ENCODE measurements around the gene NOTCH2.
"Not testable (repeated sequence)": the region's sequence is repeated elsewhere in the genome, so short reads cannot be mapped to it uniquely, and the experiment has no call there.

NOTCH2 gene

DNA sequence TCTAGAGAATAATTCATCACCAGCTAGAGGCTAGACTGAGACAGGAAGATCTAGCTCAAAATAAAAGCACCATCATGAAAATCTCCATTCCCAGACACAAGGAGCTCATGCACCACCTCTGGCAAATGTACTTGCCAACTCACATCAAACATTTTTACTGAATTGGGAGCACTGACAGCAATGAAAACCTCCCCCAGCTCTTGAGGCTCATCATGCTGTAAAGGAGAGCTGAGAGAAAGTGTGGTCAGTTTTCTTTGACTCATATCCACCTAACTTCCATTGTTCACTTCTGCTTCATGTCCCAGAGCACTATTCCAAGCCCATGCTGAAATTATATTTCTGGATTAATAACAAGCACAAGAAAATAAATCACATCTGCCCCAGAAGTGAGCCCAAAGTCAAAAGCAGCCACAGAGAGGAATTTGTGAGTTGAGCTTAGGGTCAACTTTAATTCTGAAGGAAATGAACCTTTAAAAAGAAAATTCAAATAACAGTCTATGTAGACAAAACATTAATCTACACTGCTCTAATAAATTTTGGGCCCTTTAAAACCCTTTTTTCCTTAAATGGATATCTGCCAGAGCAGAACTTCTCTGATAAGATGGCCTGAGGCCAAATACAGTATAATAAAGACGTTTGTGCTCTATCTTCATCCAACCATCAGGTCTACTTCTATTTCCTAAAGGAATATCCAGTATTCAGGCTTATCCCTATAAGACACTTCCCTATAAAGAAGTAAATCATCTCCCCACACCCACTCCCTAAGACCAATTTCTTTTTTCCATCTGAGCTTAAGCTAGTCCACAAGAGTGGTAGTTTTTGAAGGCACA lies 87.3 kb downstream of the NOTCH2 start:
- H3K4me1 ChIP-seq (ENCODE audit: insufficient read depth, poor library complexity, severe bottlenecking), result peaks cover 7% of the 10 kb centered on the region
- peak; percentile 59; the same call in 2 of the 3 replicates for ATAC-seq (ENCODE audit: low read depth)
- H3K36me3 ChIP-seq (ENCODE audit: low read depth), result peaks cover 15% of the 10 kb centered on the region

DNA sequence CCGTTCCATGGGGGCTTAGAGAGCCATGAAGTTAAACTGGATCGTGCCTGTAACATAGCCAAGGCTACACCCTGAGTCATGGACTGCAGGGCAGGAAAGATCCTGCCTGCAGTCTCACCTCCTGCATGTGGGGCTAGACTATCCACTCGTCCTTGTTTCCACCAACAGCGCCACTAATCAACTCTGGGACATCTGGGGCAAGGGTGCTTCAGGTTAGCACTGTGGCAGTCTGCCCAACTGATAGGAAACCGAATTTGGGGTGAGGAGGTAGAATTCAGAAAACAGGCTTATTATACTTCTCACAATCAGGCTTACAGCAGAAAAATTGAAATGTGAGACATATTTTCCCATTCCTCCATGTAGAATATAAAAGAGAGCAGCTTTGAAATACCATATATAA lies 88.0 kb downstream of the NOTCH2 start:
- Histone ChIP-seq H3K4me1 (ENCODE audit: insufficient read depth, poor library complexity, severe bottlenecking) (no peaks in the 10 kb centered on the region), H3K36me3 (ENCODE audit: low read depth) (peaks cover 11% of the 10 kb centered on the region), H3K27ac (ENCODE audit: poor library complexity, severe bottlenecking) (no peak overlapping the region), H3K27me3 (ENCODE audit: insufficient read depth, poor library complexity, severe bottlenecking) (no peaks in the 10 kb centered on the region), H3K9me3 (ENCODE audit: severe bottlenecking) (no peaks in the 10 kb centered on the region), H3K4me3 (ENCODE audit: severe bottlenecking) (no peak overlapping the region)
- ATAC-seq (ENCODE audit: low read depth) (no peak), DNase-seq (ENCODE audit: low spot score) (no peak)
- TF ChIP-seq, protein P1, sequence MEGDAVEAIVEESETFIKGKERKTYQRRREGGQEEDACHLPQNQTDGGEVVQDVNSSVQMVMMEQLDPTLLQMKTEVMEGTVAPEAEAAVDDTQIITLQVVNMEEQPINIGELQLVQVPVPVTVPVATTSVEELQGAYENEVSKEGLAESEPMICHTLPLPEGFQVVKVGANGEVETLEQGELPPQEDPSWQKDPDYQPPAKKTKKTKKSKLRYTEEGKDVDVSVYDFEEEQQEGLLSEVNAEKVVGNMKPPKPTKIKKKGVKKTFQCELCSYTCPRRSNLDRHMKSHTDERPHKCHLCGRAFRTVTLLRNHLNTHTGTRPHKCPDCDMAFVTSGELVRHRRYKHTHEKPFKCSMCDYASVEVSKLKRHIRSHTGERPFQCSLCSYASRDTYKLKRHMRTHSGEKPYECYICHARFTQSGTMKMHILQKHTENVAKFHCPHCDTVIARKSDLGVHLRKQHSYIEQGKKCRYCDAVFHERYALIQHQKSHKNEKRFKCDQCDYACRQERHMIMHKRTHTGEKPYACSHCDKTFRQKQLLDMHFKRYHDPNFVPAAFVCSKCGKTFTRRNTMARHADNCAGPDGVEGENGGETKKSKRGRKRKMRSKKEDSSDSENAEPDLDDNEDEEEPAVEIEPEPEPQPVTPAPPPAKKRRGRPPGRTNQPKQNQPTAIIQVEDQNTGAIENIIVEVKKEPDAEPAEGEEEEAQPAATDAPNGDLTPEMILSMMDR (IDR thresholded peaks at IDR 0.05; ENCODE audit: poor library complexity, severe bottlenecking), result no peak

More for the DNA sequence above, 87.3 kb downstream of the NOTCH2 start:
- TF ChIP-seq, protein P1 (IDR thresholded peaks at IDR 0.05; ENCODE audit: poor library complexity, severe bottlenecking), result no peak
- no peaks in the 10 kb centered on the region for H3K27me3 ChIP-seq (ENCODE audit: insufficient read depth, poor library complexity, severe bottlenecking)
- no peak overlapping the region for H3K27ac ChIP-seq (ENCODE audit: poor library complexity, severe bottlenecking)
- no peak overlapping the region for H3K4me3 ChIP-seq (ENCODE audit: severe bottlenecking)
- no peak for DNase-seq (ENCODE audit: low spot score)
- H3K9me3 ChIP-seq (ENCODE audit: severe bottlenecking), result no peaks in the 10 kb centered on the region

DNA sequence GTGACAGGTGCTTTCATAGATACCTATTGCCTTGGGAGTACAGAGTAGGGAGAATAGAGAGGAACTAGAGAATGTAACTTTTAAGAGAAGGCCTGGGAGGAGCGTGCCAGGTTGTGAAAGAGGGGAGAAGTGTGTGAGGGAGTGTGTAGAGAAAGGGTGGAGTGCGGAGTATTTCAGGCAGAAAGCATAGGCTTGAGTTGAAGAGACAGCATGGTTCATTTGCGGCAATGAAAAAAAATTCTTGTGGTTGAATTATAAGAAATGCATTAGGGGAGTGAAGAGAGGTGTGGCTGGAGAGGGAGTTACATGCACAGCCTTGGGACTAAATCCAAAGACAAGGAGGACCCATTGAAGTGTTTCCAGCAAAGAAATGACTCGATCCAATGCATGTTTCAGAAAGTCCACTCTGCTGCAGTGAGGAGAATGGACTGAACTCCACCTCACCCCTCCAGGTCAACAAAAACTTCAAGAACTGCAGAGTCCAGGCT lies 91.4 kb downstream of the NOTCH2 start:
- DNase-seq (ENCODE audit: low spot score) (no peak), ATAC-seq (ENCODE audit: low read depth) (no peak)
- Histone ChIP-seq H3K36me3 (ENCODE audit: low read depth) (no peaks in the 10 kb centered on the region), H3K4me3 (ENCODE audit: severe bottlenecking) (no peak overlapping the region), H3K27me3 (ENCODE audit: insufficient read depth, poor library complexity, severe bottlenecking) (no peaks in the 10 kb centered on the region), H3K27ac (ENCODE audit: poor library complexity, severe bottlenecking) (no peak overlapping the region), H3K9me3 (ENCODE audit: severe bottlenecking) (no peaks in the 10 kb centered on the region), H3K4me1 (ENCODE audit: insufficient read depth, poor library complexity, severe bottlenecking) (peaks cover 8% of the 10 kb centered on the region)
- TF ChIP-seq, protein P1 (IDR thresholded peaks at IDR 0.05; ENCODE audit: poor library complexity, severe bottlenecking), result no peak

GRCh38 chr1:119977113-119977736 lies 92.2 kb downstream of the NOTCH2 start:
- not testable (repeated sequence) for H3K36me3 ChIP-seq (ENCODE audit: low read depth); DNase-seq (ENCODE audit: low spot score); H3K4me1 ChIP-seq (ENCODE audit: insufficient read depth, poor library complexity, severe bottlenecking)

GRCh38 chr1:119975582-119976254 lies 93.7 kb downstream of the NOTCH2 start:
- not testable (repeated sequence) for ATAC-seq (ENCODE audit: low read depth); H3K27me3 ChIP-seq (ENCODE audit: insufficient read depth, poor library complexity, severe bottlenecking); DNase-seq (ENCODE audit: low spot score); H3K9me3 ChIP-seq (ENCODE audit: severe bottlenecking); H3K4me3 ChIP-seq (ENCODE audit: severe bottlenecking); H3K36me3 ChIP-seq (ENCODE audit: low read depth); H3K27ac ChIP-seq (ENCODE audit: poor library complexity, severe bottlenecking); H3K4me1 ChIP-seq (ENCODE audit: insufficient read depth, poor library complexity, severe bottlenecking)

More at GRCh38 chr1:119977113-119977736, 92.2 kb downstream of the NOTCH2 start:
- H3K27me3 ChIP-seq (ENCODE audit: insufficient read depth, poor library complexity, severe bottlenecking); H3K27ac ChIP-seq (ENCODE audit: poor library complexity, severe bottlenecking); ATAC-seq (ENCODE audit: low read depth); H3K9me3 ChIP-seq (ENCODE audit: severe bottlenecking); H3K4me3 ChIP-seq (ENCODE audit: severe bottlenecking): not testable (repeated sequence)
